HPDE6-E6E7 (cell line): ENCODE data around the gene FZD2.

ENCODE experiments used
- DNase-seq: peaks from one replicate; pipeline ENCODE4 v3.0.0; 2011; ENCODE audit warnings: missing footprints; ENCODE audit errors: extremely low spot score

The FZD2 gene

DNA sequence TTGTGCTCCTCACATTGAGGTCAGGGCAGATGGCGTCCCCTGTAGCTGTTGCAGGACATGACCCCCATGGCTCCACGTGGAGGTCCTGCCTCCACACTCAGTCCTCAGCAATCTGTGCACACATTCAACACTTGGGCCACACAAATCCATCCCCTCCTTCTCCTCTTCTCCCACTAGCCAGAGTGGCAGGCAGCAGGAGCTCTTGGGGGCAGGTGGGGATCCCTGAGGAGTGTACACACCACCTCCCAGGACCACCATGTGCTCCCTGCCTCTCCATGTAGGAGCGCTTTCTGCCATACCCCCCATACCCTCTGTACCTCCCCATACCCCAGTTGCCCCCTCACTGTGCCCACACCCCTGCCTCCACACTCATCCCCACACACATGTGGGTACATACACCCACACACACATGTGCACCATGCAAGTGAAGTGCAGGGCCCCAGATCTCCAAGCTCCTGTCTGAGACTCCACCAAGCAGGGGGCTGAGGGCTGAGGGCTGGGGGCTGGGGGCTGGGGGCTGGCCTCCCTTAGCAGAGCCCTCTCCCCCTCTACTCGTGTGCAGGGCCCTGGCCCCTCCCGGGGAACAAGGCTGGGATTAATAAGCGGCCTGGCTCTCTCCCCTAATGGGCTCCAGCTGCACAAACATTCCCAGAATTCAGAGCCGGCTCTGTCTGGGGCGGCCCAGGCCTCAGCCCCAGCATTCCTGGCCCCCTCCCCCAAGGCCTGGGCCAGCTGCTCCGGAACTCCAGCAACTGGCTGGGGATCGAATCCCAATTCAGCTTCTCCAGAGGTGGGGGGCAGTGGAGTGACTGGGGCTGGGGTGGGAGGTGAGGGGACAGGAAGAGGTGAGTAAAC, 50.8 kb downstream of the FZD2 start:
- no peak for DNase-seq

DNA sequence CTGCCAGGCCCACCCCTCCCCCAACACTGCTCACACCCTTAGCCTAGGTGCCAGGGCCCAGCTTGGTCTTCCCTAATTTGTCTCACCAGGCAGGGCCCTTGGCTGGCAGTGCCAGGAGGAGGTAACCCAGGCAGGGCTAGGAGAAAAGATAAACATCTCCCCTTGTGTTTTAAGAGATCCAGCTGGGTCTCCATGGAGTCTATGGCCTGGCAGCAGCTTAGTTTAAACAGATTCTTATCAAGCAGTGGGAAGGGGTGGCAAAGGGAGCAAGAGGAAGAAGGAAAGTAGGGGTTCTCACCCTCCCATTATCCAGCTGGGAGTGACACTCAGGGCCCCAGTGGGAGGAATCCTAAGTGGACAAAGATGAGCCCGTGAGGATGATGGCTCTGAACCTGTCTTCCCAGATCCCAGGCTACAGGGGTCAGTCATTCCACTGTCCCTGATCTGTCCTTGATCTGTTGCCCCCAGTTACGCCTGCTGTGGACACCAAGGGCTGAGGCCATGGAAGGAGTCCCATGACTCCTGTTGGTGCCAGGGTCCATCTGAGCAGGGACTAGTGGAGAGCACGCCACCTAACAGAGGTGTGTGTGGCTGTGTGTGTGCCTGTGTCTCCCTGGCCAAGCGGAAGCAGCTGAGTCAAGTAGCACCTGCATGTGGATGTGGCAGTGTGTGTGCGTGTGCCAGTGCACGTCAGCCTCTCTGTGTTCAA, 51.6 kb downstream of the FZD2 start:
- DNase-seq = no peak

DNA sequence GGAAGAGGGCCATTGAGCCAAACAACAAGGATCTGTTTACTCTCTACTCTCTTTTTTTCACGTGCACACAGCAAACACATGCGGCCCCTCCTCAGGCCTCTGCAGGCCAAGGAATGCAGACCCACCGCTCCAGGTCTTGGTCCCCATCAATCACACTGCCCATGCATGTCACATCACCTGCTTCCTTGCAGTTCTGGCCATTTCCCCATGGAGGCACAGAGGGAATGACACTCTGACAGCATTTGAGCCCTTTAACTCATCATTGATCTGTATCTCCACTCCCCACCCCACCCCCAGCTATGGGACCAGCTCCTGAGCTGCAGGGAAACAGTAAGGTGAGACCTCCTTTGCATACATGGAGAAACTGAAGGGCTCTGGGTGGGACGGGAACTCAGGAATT, 53.0 kb downstream of the FZD2 start:
- no peak for DNase-seq
